ENCODE data around the gene ZNF280C.

The ZNF280C gene

DNA sequence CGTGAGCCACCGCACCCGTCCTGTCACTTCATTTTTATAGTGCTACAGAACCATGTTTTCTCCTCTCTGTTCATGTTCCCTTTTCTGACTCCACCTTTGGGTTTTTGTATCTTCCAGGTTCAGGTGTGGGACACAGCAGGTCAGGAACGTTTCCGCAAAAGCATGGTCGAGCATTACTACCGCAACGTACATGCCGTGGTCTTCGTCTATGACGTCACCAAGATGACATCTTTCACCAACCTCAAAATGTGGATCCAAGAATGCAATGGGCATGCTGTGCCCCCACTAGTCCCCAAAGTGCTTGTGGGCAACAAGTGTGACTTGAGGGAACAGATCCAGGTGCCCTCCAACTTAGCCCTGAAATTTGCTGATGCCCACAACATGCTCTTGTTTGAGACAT, 84.5 kb downstream of the ZNF280C start:
- DNase-seq (no peak), ATAC-seq (ENCODE audit: insufficient read depth, low read depth) (no peak)
- peaks cover 5% of the 10 kb centered on the region for H3K36me3 ChIP-seq (ENCODE audit: insufficient read depth, low read length)
- H3K27me3 ChIP-seq (ENCODE audit: insufficient read depth, low read length, poor library complexity) = no peaks in the 10 kb centered on the region
- no peak overlapping the region for H3K9ac ChIP-seq (ENCODE audit: low read depth, low read length)
- H3K4me1 ChIP-seq (ENCODE audit: insufficient read depth, low read length) = peaks cover 4% of the 10 kb centered on the region; the same call in 1 of the 2 replicates
- no peaks in the 10 kb centered on the region for H4K20me1 ChIP-seq (ENCODE audit: insufficient read depth, low read length)
- no peaks in the 10 kb centered on the region for H3K79me2 ChIP-seq (ENCODE audit: insufficient read depth, low read length)
- H3K27ac ChIP-seq (ENCODE audit: low read length) = no peak overlapping the region
- H2AFZ ChIP-seq (ENCODE audit: low read depth, low read length) = no peak overlapping the region
- TF ChIP-seq, protein P1, sequence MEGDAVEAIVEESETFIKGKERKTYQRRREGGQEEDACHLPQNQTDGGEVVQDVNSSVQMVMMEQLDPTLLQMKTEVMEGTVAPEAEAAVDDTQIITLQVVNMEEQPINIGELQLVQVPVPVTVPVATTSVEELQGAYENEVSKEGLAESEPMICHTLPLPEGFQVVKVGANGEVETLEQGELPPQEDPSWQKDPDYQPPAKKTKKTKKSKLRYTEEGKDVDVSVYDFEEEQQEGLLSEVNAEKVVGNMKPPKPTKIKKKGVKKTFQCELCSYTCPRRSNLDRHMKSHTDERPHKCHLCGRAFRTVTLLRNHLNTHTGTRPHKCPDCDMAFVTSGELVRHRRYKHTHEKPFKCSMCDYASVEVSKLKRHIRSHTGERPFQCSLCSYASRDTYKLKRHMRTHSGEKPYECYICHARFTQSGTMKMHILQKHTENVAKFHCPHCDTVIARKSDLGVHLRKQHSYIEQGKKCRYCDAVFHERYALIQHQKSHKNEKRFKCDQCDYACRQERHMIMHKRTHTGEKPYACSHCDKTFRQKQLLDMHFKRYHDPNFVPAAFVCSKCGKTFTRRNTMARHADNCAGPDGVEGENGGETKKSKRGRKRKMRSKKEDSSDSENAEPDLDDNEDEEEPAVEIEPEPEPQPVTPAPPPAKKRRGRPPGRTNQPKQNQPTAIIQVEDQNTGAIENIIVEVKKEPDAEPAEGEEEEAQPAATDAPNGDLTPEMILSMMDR (IDR thresholded peaks at IDR 0.05; ENCODE audit: borderline replicate concordance, extremely low read depth, low read length, poor library complexity, severe bottlenecking) = no peak
- no peak for TF ChIP-seq EZH2 (IDR thresholded peaks at IDR 0.05; ENCODE audit: borderline replicate concordance, low read depth, low read length, severe bottlenecking)
- H3K4me2 ChIP-seq (ENCODE audit: insufficient read depth, low read length) = no peak overlapping the region
- no peaks in the 10 kb centered on the region for H3K9me3 ChIP-seq (ENCODE audit: insufficient read depth, low read length, severe bottlenecking)
- no peak overlapping the region for H3K4me3 ChIP-seq (ENCODE audit: low read depth in 1 of 2, low read length in 2 of 2)

DNA sequence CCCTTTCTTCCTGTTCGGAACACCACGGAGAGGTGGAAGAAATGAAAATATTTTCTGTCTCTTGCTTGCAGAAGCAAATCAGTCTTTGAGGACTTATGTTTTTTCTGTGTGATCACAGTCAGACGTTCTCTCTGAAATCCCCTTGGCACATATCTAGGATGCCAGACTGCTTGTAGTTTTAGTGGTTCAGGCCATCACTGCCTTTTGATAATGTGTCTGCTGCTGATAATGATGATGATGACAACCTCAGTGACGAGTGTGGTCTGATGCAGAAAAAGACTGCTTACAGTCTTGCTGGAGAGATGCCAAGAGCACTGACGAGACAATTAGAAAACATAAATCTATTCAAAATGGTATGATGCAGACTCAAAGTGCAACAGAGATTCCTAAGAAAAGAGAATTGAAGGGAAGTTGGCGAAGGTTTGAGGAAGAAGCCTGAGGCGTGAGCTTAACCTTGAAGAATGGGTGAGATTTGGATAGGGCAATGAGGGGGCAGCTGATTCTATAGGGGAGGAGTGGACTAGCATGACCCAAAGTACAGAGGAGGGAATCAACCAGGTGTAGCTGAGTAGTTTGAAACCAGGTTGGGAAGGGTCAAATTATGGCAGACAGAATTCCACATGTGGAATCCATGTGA, 89.0 kb downstream of the ZNF280C start:
- Histone ChIP-seq H3K4me2 (ENCODE audit: insufficient read depth, low read length) (no peak overlapping the region), H4K20me1 (ENCODE audit: insufficient read depth, low read length) (no peaks in the 10 kb centered on the region), H3K27me3 (ENCODE audit: insufficient read depth, low read length, poor library complexity) (no peaks in the 10 kb centered on the region), H3K27ac (ENCODE audit: low read length) (no peak overlapping the region), H2AFZ (ENCODE audit: low read depth, low read length) (no peak overlapping the region), H3K4me1 (ENCODE audit: insufficient read depth, low read length) (peaks cover 10% of the 10 kb centered on the region; the same call in 1 of the 2 replicates), H3K9me3 (ENCODE audit: insufficient read depth, low read length, severe bottlenecking) (no peaks in the 10 kb centered on the region), H3K79me2 (ENCODE audit: insufficient read depth, low read length) (0 out of 2 replicates have a peak, but pooled peaks cover 3% of the 10 kb centered on the region), H3K36me3 (ENCODE audit: insufficient read depth, low read length) (peaks cover 5% of the 10 kb centered on the region), H3K9ac (ENCODE audit: low read depth, low read length) (no peak overlapping the region), H3K4me3 (ENCODE audit: low read depth in 1 of 2, low read length in 2 of 2) (no peak overlapping the region)
- TF ChIP-seq, protein P1 (IDR thresholded peaks at IDR 0.05; ENCODE audit: borderline replicate concordance, extremely low read depth, low read length, poor library complexity, severe bottlenecking) = no peak
- TF ChIP-seq EZH2 (IDR thresholded peaks at IDR 0.05; ENCODE audit: borderline replicate concordance, low read depth, low read length, severe bottlenecking) = no peak
- ATAC-seq (ENCODE audit: insufficient read depth, low read depth) (no peak), DNase-seq (no peak)

DNA sequence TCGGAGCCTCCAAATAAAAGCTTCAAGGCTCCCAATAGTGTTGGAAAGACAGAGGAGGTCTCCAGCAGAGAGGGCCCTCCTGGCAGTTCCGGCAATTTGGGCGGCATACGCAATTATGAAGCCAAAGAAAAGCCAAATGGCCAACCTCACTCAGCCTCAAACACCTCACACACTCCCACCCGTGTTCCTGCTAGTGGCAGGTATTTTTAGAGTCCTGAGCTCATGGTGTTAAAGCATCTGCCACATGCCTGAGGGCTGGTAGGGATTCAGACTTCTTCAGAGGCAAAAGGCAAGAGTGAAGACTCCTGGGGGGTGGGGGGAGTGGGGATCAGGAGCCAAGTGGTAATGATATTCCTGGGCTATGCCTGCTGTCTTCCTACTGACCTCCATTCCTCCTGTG, 89.5 kb downstream of the ZNF280C start:
- no peak overlapping the region for H3K4me3 ChIP-seq (ENCODE audit: low read depth in 1 of 2, low read length in 2 of 2)
- H3K4me2 ChIP-seq (ENCODE audit: insufficient read depth, low read length) = no peak overlapping the region
- TF ChIP-seq EZH2 (IDR thresholded peaks at IDR 0.05; ENCODE audit: borderline replicate concordance, low read depth, low read length, severe bottlenecking) = no peak
- TF ChIP-seq, protein P1 (IDR thresholded peaks at IDR 0.05; ENCODE audit: borderline replicate concordance, extremely low read depth, low read length, poor library complexity, severe bottlenecking) = no peak
- peaks cover 14% of the 10 kb centered on the region for H3K4me1 ChIP-seq (ENCODE audit: insufficient read depth, low read length)
- no peaks in the 10 kb centered on the region for H3K27me3 ChIP-seq (ENCODE audit: insufficient read depth, low read length, poor library complexity)
- peaks cover 1% of the 10 kb centered on the region for H3K36me3 ChIP-seq (ENCODE audit: insufficient read depth, low read length)
- H3K9ac ChIP-seq (ENCODE audit: low read depth, low read length) = no peak overlapping the region
- no peak overlapping the region for H2AFZ ChIP-seq (ENCODE audit: low read depth, low read length)
- H3K79me2 ChIP-seq (ENCODE audit: insufficient read depth, low read length) = peaks cover 7% of the 10 kb centered on the region
- ATAC-seq (ENCODE audit: insufficient read depth, low read depth) = no peak
- H3K9me3 ChIP-seq (ENCODE audit: insufficient read depth, low read length, severe bottlenecking) = no peaks in the 10 kb centered on the region
- no peaks in the 10 kb centered on the region for H4K20me1 ChIP-seq (ENCODE audit: insufficient read depth, low read length)
- H3K27ac ChIP-seq (ENCODE audit: low read length) = no peak overlapping the region
- DNase-seq = no peak
